ENCODE measurements around the gene CHAF1A.

Gene CHAF1A

GRCh38 chr19:4402171-4403004 lies at the start of gene CHAF1A:
Gene CHAF1A (plus strand): TSS chr19:4402640. CDS start chr19:4402763, 123 bp downstream.
- DNase-seq (ENCODE audit: low read depth): peak; percentile 100

- peak; percentile 80 for DNase-seq (ENCODE audit: low read depth)
These were observed 49.7 kb upstream of the CHAF1A start for GRCh38 chr19:4352701-4353121.

GRCh38 chr19:4354282-4354681 lies 48.2 kb upstream of the CHAF1A start:
- DNase-seq (ENCODE audit: low read depth): no peak

DNA sequence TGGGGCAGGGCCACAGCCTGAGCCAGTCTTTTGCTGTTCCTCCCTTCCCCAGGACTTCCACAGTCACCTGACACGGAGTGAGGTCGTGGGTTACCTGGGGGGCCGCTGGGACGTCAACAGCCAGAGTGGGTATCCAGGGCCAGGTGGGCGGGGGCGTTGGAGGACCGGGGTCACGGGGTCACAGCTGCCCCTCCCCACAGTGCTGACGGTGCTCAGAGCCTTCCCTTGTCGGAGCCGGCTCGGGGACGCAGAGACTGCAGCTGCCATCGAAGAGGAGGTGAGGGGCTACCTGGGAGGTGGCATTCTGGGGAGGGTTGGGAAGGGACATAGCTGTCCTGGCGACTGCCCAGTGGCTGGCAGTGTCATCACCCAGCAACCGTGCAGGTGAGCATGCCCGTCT lies 47.5 kb upstream of the CHAF1A start:
- no peak for DNase-seq (ENCODE audit: low read depth)

DNA sequence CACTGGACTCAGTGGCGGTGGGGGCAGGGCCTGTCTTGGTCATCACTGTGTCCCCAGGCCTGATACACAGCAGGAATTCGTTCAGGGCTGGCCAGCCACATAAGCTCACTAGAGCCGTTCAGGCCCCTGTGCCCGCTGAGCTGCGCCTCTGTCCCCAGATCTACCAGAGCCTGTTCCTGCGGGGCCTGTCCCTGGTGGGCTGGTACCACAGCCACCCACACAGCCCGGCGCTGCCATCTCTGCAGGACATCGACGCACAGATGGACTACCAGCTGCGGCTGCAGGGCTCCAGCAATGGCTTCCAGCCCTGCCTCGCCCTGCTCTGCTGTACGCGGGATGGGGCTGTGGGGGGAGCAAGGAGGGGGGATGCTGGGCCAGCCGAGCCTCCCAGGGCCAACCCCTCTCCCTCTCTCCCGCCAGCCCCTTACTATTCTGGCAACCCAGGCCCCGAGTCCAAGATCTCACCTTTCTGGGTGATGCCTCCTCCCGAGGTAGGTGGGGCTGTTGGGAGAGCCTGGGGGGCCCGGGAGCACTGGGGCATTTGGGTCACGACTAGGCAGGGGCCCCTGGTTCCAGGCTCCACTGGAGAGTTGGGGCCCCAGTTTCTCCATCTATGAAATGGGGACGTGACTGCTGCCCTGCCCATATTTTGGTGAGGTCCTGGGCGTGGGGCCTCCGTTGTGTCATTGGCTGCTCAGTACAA lies 45.2 kb upstream of the CHAF1A start:
- no peak for DNase-seq (ENCODE audit: low read depth)

GRCh38 chr19:4357921-4358326 lies 44.5 kb upstream of the CHAF1A start:
- DNase-seq (ENCODE audit: low read depth): no peak

- no peak for DNase-seq (ENCODE audit: low read depth)
These were observed 43.5 kb upstream of the CHAF1A start for GRCh38 chr19:4358709-4359626.

DNA sequence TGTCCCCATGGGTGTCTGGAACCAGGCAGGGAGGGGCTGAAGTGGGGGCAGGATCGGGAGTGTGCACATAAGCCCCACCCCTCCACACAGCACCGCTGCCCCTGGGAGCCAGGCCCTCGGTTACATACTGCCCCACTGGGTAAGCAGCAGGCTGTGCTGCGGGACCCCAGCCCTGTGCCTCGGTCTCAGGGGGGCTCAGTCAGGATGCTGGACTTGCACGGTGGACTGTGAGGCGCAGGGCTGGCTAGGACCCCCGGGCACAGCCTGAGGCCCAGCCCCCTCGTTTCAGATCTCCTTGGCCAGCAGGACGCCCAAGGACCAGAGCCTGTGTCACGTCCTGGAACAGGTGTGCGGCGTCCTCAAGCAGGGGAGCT lies 42.8 kb upstream of the CHAF1A start:
- no peak for DNase-seq (ENCODE audit: low read depth)

DNA sequence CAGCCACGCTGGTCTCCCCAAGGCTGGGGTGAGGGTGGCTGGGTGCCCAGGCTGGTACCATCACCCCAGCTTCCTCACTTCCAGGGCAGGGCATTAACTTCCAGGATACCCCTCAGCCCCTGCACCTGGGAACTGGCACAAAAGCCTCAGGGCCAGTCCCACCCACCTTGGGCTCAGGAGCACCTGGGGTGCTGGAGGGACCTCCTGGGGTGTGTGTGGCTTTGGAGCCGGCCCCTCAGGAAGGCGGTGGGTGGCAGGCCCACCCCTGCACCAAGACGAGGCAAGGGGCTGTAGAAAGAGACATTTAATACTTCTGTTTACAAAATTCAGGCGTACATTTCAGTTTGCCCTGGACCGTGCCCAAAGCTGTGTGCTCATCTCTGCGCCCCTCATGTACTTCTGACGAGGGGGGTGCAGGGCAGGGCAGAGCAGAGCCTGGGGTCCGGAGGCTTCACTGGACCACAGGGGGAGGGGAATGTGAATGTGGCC lies 42.3 kb upstream of the CHAF1A start:
- no peak for DNase-seq (ENCODE audit: low read depth)

GRCh38 chr19:4360641-4361151 lies 41.7 kb upstream of the CHAF1A start:
- no peak for DNase-seq (ENCODE audit: low read depth)

GRCh38 chr19:4361152-4362046 lies 41.0 kb upstream of the CHAF1A start:
- no peak for DNase-seq (ENCODE audit: low read depth)

GRCh38 chr19:4362101-4362828 lies 40.2 kb upstream of the CHAF1A start:
- no peak for DNase-seq (ENCODE audit: low read depth)

DNA sequence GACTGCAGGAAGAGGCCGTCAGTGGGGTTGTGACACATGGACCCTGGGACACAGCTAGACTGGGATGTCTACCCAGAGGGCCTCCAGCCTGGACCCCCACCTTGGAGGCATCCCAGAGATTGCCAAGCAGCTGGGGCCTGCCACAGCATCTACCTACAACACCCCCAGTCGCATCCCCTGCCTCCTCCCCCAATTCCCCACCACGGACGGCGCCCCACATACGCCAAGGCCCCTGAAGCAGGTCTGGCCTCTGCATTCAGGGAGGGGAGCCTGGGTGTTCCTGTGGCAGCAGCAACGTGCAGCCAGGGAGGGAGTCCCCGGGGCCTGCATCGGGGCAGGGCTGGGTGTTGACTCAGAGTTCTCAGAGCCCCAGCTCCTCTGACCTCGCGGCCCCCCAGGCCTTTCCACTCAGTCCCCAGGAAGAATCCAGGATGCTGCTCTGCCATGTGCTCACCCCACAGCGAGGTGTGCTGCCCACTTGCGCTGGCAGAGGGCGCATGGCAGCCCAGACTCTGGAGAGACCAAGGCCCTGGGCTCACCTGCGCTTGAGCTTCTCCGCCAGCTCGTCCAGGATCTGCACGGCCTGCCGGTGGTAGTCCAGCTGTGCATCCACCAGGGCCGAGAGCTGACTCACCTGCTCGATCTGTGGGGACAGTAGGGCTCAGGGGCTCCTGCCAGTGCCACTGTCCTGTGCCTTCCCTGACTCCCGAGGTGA lies 39.5 kb upstream of the CHAF1A start:
- DNase-seq (ENCODE audit: low read depth): peak; percentile 44

DNA sequence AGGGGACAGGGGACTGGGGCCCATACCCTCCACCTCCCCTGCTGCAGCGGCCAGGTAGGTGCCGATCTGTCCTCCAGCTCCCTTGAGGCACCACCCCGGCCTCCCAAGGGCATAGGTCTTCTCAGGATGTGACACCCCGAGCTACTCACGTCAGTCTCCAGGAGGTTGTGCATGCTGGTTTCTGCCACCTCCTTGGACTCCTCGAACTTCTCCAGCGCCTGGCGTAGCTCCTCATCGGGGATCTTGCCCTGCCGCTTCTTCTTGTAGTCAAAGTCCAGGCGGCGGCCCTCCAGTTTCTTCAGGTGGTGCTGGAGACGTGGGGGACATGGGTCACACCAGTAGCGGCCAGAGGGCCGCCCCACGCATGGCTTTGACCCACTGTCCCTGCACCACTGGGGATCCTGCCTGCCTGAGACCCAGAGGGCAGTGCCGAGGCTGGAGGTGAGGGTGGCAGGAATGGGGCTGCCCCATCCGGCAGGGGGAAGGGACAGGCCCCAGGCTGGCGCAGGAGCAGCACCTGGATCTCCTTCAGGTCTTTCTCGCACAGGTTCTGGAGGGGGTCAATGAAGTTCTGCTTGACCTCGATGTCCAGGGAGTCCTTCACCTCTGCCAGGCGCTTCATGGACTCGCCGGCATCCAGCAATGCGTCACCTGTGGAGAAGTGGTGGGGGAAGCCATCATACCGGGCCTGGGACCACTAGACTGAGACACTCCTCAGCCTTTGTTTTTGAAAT lies 38.7 kb upstream of the CHAF1A start:
- no peak for DNase-seq (ENCODE audit: low read depth)

DNA sequence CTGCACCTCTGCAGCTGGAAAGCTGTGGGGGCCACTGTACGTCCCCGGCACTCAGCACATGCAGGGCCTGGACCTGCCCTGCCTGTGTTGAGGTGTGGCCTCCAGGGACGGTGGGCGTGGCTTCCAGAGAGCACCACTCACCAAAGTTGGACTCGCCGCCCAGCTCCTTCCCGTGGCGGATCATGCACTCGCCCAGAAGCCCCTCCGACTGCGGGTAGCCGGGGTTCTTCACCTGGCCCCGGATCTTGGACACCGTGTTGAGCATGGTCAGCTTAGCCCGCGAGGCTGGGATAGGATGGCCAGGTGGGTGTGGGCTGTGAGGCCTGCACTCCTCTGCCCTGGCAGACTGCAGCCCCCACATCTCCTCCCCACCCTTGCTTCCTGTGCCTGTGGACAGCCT lies 37.1 kb upstream of the CHAF1A start:
- no peak for DNase-seq (ENCODE audit: low read depth)

DNA sequence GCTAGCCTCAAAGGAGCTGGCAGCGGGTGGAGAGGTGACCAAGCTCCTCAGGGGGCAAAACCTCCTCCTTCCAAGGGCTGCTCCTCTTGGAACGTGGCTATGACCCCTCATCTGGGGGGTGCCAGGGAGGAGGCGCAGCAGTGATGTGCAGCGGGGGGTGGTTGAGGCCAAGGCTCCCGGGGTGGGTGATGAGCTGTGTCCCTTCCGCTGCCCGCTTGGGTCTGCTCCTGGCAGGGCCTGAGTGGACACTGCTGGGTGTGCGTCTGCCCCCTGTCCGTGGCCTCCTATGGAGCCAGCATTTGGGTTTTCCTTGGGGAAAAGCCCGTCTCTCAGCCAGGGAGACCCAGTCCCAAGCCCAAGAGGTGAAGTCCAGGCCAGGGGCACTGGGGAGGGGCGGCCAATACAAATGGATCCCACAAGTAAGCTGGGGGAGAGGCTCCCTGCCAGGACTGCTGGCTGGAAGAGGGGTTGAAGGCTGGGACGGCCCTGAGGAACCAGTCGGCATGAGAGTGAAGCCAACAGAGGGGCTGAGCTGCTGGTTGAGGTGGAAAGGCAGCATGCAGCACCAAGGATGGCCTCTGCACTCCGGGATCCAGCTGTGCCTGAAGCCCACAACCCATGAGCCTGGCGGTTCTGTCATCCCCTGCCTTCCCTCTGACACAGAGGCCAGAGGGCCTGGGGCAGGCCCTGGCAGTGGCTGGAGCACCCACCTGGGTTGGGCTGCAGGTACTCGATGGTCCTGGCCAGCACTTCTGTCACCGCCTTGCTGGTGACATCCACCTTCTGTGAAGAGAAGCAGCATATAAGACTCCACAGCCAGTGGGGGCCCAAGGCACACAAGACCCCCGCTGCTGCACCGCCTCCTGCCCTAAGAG lies 36.4 kb upstream of the CHAF1A start:
- no peak for DNase-seq (ENCODE audit: low read depth)

GRCh38 chr19:4366666-4367335 lies 35.6 kb upstream of the CHAF1A start:
- no peak for DNase-seq (ENCODE audit: low read depth)
